HG03469 (cell line): ENCODE results near the gene INSC.
A peak's percentile ranks its signal among the peaks of the same experiment; 100 is the strongest.

ENCODE experiments used
- ATAC-seq: cut with Tn5 transposase; IDR thresholded peaks from one replicate; pipeline ENCODE4 v1.9.1; 2021; ENCODE audit warnings: mild to moderate bottlenecking, moderate library complexity, moderate number of reproducible peaks; ENCODE audit not compliant: unreplicated experiment

Gene INSC

DNA sequence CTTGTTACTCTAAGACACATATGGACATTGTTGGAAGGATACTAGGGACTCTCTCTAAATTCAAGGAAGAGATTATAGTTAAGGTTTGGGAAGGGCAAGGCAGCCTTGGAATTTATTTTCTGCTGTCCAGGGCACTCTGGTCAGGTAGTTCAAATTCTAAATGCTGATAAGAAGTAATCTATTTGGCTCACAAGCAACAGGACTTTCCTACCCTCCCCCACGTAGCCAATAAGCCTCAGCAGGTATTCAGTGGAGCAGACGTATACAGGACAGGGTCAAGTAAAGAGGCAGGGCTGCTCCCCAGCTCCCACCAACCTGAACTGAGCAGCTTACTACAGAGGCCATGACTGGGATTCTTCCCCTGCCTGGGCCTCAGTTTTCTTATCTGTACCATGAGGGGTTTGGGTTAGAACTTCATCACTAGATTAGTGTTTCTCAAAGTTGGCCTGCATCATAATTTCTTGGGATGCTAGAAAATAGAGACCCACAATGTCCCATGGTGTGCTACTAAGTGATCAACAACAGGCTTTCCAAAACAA lies 6.1 kb upstream of the INSC start:
- ATAC-seq, result no peak

DNA sequence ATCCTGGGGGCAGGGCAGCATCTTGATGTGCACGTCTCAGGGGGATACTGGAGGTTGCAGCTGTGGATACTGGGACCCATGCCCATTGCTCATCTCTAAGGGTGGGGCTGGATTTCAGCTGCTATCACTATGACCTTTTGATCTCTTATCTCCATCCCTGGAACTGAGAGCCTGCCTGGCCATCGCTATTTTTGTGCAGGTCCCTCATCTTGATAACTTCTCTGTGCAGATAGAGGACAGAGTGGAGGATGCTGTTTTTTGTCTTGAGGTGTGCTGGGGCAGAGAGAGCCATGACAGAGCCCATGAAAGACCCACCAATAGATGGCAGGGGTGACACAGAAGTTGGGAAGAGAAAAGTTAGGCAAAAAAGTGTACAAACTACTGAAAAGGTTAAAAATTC lies 5.1 kb upstream of the INSC start:
- ATAC-seq, result no peak

DNA sequence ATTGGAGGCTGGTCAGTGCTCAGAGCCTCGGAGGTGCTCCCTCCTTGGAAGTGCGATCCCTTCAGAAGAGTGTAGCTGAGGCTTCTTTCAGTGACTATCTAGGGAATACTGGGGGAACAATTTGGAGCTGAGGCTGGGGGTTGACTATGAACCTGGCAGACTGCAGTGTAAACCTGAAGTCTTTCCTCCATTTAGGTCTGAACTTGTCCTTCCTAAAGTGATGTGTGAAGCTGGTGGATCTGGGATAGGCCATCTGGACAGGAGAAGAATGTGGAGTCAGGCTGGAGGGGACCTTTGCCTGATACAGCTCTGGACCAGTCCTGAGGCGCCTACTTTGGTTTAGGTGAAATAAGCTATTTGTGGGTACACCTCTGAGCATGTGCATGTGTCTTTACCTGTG lies 3.5 kb upstream of the INSC start:
- no peak for ATAC-seq

DNA sequence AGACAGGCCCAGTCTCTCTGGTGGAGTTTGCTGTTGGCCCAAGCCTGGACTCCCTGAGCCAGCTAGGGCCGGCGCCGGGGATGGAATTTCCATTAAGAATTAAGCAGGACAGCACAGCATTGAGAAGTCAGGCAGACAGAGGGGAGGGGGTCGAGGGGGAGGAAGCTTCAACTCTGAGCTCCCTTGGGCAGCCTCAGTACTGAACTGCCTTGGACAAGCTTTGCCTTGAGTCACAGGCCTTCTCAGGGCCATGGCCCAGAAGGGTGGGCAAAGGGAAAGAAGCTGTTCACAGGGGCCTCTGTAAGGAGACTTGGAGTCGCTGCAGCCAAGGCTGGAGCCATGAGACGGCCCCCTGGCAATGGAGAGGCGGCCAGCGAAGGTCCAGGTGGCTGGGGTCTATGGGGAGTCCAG lies 2.6 kb upstream of the INSC start:
- no peak for ATAC-seq

DNA sequence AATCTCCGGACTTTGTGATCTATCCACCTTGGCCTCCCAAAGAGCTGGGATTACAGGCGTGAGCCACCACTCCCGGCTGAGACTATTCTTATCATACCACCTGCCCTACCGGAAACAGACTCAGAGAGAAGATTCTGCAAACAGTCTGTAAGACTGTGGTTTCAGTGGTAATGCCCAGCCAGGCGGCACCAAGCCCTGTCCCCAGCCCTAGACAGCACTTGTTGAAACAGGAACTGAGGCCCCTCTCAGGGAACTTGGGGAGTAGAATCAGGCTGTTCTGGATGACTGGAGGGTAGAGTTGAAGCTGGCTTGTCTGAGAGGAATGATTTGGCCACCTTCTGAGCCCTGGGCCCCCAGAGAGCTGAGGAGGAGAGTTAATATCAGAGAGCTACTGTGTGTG lies 1.3 kb upstream of the INSC start:
- ATAC-seq, result peak; percentile 92

DNA sequence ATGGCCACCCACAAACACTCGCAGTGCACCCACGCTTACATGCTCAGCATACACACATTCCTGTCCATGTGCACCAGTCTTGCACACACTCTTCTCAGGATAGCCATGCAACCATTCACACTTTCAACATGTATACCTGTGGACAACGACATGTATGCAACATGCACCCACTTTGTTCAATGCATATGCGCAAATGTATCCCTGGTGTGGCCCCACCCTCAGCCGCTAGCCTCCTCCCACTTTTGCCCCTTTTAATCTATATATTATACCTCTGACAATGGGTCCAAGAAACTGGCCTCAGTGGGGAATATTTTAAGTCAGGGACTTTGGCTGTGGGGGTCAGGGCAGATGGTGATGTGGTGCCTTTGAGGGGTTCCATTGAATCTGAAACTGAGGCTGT lies 963 bp downstream of the INSC start:
- no peak for ATAC-seq

DNA sequence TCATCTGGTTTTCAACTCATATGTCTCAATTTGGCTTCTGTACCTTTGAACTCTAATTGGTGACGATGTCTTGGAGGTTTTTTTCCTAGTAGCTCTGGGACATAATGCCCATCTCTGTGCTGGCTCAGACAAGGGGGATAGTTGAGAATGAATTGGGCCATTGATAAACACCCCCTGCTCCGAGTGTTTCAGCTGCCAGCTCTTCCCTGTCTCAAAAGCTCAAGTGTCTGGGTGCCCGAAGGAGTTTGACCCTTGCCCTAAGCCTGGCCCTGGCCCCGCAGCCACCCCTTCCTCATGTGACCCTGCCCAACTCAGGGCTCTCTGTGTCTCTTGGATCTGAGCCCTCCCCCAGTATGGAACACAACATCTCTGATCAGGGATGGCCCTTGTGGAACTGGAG lies 3.0 kb downstream of the INSC start:
- no peak for ATAC-seq

DNA sequence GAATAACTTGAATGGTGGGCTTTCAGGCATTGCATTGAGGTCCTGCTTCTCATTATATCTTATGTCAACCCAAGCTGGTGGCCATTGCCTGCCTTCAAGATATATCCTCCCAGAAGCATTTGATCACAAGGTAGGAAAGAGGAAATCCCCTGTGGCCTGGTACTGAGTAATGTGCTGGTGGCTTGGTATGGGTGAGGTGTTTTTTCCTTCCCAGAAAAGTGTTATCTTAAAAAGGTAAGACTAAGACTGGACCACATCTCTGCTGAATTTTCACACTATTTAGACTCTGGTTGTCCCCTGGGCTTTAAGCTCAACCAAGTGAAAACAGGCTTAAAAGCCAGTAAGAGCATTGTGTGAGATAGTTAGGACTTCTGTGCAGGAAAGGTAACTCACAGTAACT lies 3.7 kb downstream of the INSC start:
- peak; percentile 43 for ATAC-seq

DNA sequence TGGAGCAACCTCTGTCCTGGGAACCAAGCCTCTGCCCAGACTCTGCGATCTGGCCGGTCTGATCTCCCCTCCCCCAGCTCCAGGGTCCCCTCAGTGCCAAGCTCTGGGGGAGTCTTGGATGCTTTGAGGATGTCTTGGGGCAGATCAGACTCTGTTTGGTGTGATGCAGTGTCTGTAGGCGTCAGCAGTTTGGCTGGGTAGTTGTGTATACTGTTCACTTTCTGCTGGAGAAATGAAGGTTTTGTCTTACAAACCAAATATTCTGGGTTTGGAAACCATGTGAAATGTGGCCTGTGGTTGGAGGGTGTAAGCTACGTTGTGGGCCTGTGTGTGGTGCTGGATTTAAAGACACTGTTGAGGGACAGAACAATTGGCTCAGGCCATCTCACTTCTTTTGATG lies 4.6 kb downstream of the INSC start:
- ATAC-seq, result no peak

DNA sequence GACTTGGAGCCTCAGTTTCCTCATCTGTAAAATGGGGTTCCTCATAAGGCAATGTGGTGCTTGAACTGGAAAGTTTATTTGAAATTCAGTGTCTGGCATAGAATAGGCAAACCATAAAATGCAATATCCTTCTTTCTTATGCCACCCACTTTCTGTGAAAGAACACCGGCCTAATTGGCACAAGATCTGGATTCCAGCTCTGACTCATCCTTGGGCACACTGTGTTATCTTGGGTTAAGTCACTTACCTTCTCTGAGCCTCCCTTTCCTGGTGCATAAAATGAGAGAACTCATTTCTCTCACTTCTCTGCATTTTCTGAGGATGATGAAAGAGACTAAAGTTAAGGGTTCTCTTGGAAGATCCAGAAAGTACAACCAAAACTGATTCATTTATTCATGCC lies 5.1 kb downstream of the INSC start:
- ATAC-seq, result no peak

DNA sequence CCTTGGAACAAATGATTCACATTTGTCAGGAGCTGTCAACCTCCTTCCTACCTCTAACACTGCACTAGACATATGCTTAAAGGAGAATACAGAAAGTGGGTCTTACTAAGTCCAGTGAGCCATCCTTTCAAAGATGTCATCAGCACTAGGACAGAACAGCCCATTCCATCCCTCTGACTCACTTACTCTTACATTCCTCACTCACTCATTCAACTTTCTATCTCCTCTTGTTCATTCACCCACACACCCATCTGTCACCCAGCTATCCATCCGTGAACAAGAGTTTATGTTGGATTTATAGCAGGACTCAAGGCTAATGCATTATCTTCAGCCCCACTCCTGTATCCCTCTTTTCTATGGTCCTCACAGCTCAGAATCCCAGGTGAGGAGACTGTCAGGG lies 9.1 kb downstream of the INSC start:
- no peak for ATAC-seq

DNA sequence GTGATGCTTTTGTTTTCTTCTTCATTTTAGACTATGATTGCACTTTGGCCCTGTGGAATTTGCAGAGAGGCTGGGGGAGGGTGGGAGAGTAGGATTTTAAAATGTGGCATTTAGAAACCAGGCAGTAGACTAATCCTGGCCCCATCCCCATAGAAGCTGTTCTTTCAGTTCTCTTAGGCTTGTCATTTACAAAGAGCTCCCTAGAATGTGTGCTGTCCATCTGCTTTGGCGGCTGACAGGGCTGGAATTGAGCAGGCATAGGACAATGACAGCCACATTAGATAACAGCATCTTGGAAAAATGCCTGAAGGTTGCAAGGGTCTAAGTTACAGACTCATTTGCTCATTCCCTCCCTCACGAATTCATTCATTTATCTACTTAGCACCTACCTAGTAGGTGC lies 9.8 kb downstream of the INSC start:
- ATAC-seq, result no peak

DNA sequence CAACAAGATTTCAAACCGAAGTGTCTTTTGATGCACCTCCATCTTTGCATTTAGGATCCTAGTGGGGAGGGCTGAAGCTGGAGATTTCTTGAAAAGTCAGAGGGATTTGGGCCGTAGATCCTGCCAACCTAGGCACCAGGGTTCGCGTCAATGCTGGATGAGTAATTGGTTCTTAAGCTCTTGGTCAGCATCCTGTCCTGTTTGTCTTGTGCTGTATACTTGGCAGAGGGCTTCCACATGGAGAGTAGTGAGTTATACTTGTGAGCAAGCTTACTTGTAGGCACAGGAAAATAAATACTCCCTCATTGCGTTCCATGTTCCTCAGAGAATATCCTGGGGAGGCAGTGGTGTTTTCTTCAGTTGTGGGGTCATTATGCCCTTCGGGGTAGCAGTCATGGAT lies 12.6 kb downstream of the INSC start:
- ATAC-seq, result no peak

DNA sequence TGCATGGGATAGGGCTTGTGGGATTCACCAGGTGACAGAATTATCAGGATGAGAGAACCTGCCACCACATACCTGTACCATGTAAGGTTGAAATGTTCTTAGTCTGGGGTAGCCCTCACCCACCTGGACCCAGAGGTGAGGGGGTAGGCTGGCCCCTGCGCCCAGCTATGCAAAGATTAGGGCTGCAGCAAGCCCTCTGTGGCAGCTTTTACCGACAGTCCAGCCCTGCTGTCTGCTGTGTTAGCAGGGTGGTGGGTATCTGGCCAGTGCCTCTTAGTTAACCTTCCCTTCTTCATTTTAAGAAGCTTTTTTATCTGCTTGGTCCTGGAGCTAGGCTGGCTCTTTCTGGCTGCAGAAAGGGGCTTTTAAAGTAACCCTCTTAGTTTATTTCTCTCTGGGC lies 13.9 kb downstream of the INSC start:
- no peak for ATAC-seq

DNA sequence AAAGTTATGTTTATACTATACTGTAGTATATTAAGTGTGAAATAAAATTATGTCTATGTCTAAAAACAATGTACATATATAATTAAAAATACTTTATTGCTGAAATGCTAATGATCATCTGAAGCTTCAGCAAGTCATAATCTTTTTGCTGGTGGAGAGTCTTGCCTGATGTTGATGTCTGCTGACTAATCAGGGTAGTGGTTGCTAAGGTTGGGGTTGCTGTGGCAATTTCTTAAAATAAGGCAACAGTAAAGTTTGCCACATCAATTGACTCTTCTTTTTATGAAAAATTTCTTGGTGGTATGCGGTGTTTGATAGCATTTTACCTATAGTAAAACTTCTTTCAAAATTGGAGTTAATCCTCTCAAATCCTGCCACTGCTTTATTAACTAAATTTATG lies 21.4 kb downstream of the INSC start:
- ATAC-seq, result no peak

DNA sequence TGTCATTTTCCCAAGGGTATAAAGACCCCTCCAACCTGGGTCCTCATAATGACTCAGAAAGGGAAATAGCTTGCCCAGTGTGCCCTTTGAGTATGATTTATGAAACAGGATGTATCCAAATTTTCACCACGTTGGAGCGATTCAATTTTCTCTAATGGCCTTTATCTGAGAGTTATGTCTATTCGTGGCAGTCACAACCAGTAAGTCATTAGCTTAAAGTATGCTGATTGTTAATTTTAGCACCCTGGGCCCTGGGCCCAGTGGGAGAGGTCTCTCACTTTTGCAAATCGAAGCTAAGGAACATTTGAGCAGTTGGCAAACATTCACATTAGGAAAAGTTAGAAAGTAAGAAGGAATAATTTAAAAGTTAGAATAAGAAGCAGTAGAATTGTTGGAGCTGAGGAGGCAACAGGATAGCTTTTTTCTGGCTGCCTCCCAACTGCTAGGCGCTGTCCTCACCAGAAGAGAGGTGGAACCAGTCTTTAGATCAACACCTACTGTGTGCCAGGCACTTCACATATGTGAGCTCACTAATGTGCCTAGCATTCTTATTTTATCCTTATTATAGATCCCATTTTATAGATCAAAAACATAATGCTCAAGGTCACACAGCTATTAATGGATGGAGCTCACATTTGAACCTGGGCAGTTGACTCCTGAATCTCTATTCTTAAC lies 24.5 kb downstream of the INSC start:
- no peak for ATAC-seq

DNA sequence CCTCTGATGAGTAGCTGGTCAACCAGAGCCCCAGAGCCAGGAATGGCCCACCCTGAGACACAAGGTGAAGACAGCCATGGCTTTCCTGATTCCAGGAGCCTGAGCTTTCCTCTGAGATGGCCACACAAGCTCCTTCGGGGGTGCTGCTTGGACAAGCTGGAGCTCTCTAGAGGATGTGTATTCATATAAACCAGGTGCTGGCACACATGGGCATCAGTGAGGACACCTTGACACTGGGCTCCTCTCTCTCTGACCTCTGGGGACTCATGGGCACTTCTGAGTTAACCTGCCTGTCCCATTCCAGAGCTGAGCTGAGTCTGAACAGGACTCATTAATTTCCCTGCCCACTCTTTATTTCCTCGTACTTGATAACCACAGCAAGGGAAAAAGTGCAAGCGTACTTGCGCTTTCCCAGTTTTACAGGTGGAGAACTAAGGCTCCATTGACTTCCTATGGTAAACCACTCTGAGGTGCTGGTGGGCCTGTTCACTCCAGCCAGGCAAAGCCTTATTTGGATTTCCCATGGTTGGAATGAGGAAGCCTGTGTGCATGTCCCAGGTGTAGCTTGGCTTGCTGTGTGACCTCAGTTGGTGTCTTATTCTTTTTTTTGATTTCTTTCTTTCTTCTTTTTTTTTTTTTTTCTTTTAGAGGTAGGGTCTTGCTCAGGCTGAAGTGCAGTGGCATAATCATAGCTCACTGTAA lies 25.4 kb downstream of the INSC start:
- no peak for ATAC-seq

DNA sequence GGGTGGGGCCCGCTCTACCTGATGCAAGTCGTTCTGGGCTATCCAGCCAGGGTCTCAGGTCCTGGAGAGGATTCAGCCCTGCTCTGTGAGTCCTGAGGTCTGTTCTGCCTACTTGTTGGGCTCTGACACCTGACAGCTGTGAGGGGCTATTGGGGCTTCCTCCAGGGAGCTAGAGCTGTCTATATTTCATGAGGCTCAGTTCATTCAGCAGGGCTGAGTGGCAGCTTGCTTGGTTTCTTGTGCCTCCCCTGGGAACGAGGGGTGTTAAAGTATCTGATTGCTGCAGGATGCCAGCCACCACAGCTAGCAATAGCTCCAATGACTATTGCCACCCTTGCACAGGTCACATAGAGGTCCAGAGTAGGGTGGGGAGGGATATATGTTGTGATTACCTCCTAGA lies 26.7 kb downstream of the INSC start:
- ATAC-seq, result no peak

DNA sequence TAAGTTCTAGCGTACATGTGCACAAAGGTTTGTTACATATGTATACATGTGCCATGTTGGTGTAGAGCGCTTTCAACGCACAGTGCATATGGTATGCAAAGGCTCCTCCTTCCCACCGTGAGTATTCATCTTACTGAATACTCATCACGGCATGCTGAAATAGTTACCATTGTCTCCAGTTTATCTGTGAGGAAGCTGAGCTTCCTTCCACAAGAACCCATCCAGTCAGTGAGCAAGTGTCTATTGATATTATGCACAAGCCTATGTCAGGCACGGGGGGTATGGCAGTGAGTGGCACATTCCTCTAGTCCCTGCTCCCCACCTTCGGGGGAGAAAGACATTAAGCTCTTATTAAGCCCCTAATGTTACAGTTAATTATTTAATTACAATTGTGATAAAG lies 28.1 kb downstream of the INSC start:
- no peak for ATAC-seq

DNA sequence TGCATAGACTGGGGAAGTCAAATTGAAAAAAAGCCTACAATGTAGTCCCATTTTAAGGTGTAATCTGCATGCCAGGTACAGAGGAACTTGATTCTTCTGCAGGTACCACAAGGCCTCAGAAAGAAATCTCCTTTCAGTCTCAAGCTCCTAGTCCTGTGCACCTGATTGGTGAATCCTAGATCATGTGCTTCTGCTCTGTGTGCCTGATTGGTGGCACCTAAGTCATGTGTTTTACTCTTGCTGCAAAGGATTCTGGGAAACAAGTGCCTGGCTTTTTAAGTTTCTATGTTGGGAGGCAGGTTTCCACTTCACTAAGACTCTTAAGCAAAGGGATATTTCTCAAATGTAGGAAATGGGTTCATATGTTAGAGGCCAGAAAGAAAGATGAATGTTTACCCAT lies 29.1 kb downstream of the INSC start:
- ATAC-seq, result no peak

DNA sequence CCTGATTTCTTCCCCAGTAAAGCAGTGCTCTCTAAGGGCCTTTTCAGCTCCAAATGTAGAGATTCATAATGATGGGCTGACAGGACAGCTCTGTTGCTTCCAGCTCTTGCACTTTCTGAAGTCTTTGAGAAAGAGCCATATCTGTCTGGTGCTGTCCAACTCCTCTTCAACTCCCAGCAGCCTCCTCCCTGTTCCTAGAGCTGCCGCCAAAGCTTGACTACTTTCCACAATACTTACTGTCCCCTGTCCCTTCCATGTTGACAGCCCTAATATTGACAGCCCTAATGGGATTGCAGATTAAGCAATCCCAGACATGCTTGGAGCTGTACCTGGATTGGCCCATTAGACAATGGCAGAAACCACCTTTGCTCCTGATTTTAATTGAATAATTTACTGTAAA lies 29.6 kb downstream of the INSC start:
- ATAC-seq, result no peak

DNA sequence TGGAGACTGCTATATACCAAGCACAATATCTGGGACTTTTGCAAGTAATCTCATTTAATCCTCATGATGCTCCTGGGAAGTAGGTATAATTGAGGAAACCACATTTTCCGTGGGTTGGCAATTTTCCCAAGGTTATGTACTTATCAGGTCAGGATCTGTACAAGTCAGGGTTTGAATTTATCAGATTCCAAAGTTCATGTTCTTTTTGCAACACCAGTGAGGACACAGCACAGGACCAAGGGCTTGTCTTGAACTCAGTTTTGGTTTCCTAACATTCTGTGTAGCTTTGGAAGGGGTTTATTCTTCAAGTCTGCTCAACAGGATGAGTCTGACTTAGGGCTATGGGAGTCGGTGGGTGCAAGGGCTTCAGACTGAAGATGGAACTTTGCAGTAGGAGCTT lies 30.4 kb downstream of the INSC start:
- ATAC-seq, result no peak

DNA sequence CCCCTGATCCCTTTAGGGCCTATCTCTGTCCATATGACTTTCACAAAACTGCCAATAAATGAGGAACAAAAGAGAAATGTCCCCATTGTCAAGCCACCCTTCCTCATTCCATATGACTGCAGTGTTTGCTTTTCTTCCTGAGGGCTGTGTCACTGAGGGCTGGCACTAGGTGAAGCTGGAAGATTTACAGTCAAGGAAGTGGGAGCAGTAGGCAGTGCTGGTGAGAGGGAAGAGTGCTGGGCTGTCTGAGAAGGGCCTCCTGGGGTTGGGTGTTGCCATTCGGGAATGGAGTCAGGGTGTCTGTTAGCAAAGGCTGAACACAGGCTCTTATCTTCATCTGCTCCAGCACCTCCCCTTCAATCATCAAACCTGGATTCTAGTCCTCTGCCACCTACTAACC lies 30.9 kb downstream of the INSC start:
- ATAC-seq, result no peak
